Sigmoid colon (tissue), 4 donors: ENCODE results near the gene ANK2.

Source experiments
- CTCF ChIP-seq, 4 experiments: fragments of 450-650 bp in 3 of 4; fragments of 200-600 bp in 1 of 4; IDR thresholded peaks; one replicate each; pipeline ENCODE4 v1.5.1; 2016 to 2019; ENCODE audit warnings: antibody characterized with exemption in 4 of 4, mild to moderate bottlenecking in 3 of 4, moderate library complexity in 2 of 4
- EP300 ChIP-seq, 4 donors: sonication (generic); formaldehyde crosslinking; IDR thresholded peaks; one replicate each; pipeline ENCODE4 v1.6.1; 2017; ENCODE audit warnings: antibody characterized with exemption in 4 of 4
- POLR2A ChIP-seq, 2 donors: fragments of 450-650 bp; IDR thresholded peaks; one replicate each; pipeline ENCODE4 v1.6.1; 2016; ENCODE audit warnings: antibody characterized with exemption in 2 of 2, mild to moderate bottlenecking in 2 of 2, moderate library complexity in 2 of 2
- POLR2AphosphoS5 ChIP-seq, 4 donors: sonication (generic); formaldehyde crosslinking; IDR thresholded peaks; one replicate each; pipeline ENCODE4 v1.6.1; 2017; ENCODE audit warnings: antibody characterized with exemption in 4 of 4

GRCh38 chr4:113131136-113131535 is 81.7 kb downstream of the ANK2 start:
- TF ChIP-seq CTCF (IDR thresholded peaks at IDR 0.05) = no peak
- no peak for TF ChIP-seq POLR2A (IDR thresholded peaks at IDR 0.05)
- TF ChIP-seq POLR2AphosphoS5 (IDR thresholded peaks at IDR 0.05) = no peak
- no peak for TF ChIP-seq EP300 (IDR thresholded peaks at IDR 0.05)
